Ectodermal cell (in vitro differentiated cells): ENCODE data around the gene SEMA5A. TPM values are rescaled to one million over a fixed set of nuclear protein-coding genes. Genes with fewer than 3 reads are reported as not detected.

Experiments
- H3K27ac ChIP-seq: 2 replicates; pipeline ENCODE4 v1.7.0; 2013; ENCODE audit warnings: mild to moderate bottlenecking, low read depth, low read length; ENCODE audit not compliant: insufficient read depth, poor library complexity, severe bottlenecking
- H3K27me3 ChIP-seq: 2 replicates; pipeline ENCODE4 v1.7.0; 2013; ENCODE audit warnings: mild to moderate bottlenecking, low read length; ENCODE audit not compliant: insufficient read depth, control insufficient read depth, poor library complexity, severe bottlenecking
- H3K36me3 ChIP-seq: one replicate; pipeline ENCODE4 v1.7.0; 2013; ENCODE audit warnings: low read length; ENCODE audit not compliant: control insufficient read depth, insufficient read depth
- H3K4me1 ChIP-seq: one replicate; pipeline ENCODE4 v1.7.0; 2013; ENCODE audit warnings: low read length; ENCODE audit not compliant: control insufficient read depth, insufficient read depth
- H3K4me3 ChIP-seq: 2 replicates; pipeline ENCODE4 v1.7.0; 2013; ENCODE audit warnings: low read depth, low read length, control low read depth; ENCODE audit not compliant: insufficient read depth
- H3K9me3 ChIP-seq: 2 replicates; pipeline ENCODE4 v1.7.0; 2013; ENCODE audit warnings: mild to moderate bottlenecking, low read length, moderate library complexity; ENCODE audit not compliant: control insufficient read depth
- WGBS, 2 experiments: methylation state at CpG; one replicate each; pipeline ENCODE4 v1.1.7; 2013; ENCODE audit warnings: missing lambda C conversion rate in 2 of 2; 5-methylcytosine and 5-hydroxymethylcytosine counted together
- polyA plus RNA-seq, 4 experiments: library from polyadenylated mRNA; stranded (reverse); fragments of 50-300 nt; gene quantifications; one replicate each; pipeline ENCODE4 v1.2.3, GENCODE V29; 2013

The SEMA5A gene
- polyA plus RNA-seq (2013, experiment 1 of 4) = 13.6 TPM
- 10.0 TPM for polyA plus RNA-seq (2013, experiment 2 of 4)
- polyA plus RNA-seq (2013, experiment 3 of 4) = 9.2 TPM
- 10.7 TPM for polyA plus RNA-seq (2013, experiment 4 of 4)

GRCh38 chr5:9545992-9546851, at the start of gene SEMA5A:
TSS of gene SEMA5A (minus strand) at chr5:9546075. CDS start at chr5:9379946, 166,129 bp downstream.
- H3K27me3 ChIP-seq = peaks cover 9% of the 10 kb centered on the region
- WGBS, 2 experiments = 0% methylated on average over 68 to 73 of the region's 84 CpGs
- no peak within 1 kb of the TSS for H3K27ac ChIP-seq

GRCh38 chr5:9594913-9595312, 49.0 kb upstream of the SEMA5A start:
- Histone ChIP-seq H3K27me3 (no peaks in the 10 kb centered on the region), H3K4me1 (peaks cover 15% of the 10 kb centered on the region), H3K27ac (no peak overlapping the region), H3K36me3 (no peaks in the 10 kb centered on the region), H3K4me3 (no peak overlapping the region), H3K9me3 (no peaks in the 10 kb centered on the region)

More at GRCh38 chr5:9545992-9546851, at the start of gene SEMA5A:
- Histone ChIP-seq H3K9me3 (no peaks in the 10 kb centered on the region), H3K4me3 (peak within 1 kb of the TSS; percentile 59), H3K36me3 (no peaks in the 10 kb centered on the region), H3K4me1 (peaks cover 9% of the 10 kb centered on the region)

GRCh38 chr5:9589049-9589835, 43.4 kb upstream of the SEMA5A start:
- Histone ChIP-seq H3K36me3 (no peaks in the 10 kb centered on the region), H3K9me3 (no peaks in the 10 kb centered on the region), H3K4me1 (no peaks in the 10 kb centered on the region), H3K4me3 (no peak overlapping the region), H3K27ac (no peak overlapping the region), H3K27me3 (no peaks in the 10 kb centered on the region)
- 84 to 92% methylated on average over 7 of the region's 7 CpGs for WGBS, 2 experiments

- no peak overlapping the region for H3K4me3 ChIP-seq
- no peaks in the 10 kb centered on the region for H3K4me1 ChIP-seq
- 72 to 82% methylated on average over 6 of the region's 6 CpGs for WGBS, 2 experiments
- H3K27me3 ChIP-seq = no peaks in the 10 kb centered on the region
- no peak overlapping the region for H3K27ac ChIP-seq
- no peaks in the 10 kb centered on the region for H3K36me3 ChIP-seq
- H3K9me3 ChIP-seq = no peaks in the 10 kb centered on the region
Observed at GRCh38 chr5:9588254-9588653, 42.4 kb upstream of the SEMA5A start.

- no peaks in the 10 kb centered on the region for H3K36me3 ChIP-seq
- no peaks in the 10 kb centered on the region for H3K27me3 ChIP-seq
- no peaks in the 10 kb centered on the region for H3K4me1 ChIP-seq
- no peak overlapping the region for H3K27ac ChIP-seq
- no peaks in the 10 kb centered on the region for H3K9me3 ChIP-seq
- H3K4me3 ChIP-seq = no peak overlapping the region
Observed at GRCh38 chr5:9587135-9587534, 41.3 kb upstream of the SEMA5A start.

- Histone ChIP-seq H3K4me1 (no peaks in the 10 kb centered on the region), H3K27ac (no peak overlapping the region), H3K9me3 (no peaks in the 10 kb centered on the region), H3K36me3 (no peaks in the 10 kb centered on the region), H3K27me3 (no peaks in the 10 kb centered on the region), H3K4me3 (no peak overlapping the region)
- 90 to 100% methylated on average over 2 of the region's 2 CpGs for WGBS, 2 experiments
Observed at GRCh38 chr5:9582406-9582805, 36.5 kb upstream of the SEMA5A start.

- H3K27ac ChIP-seq = no peak overlapping the region
- no peaks in the 10 kb centered on the region for H3K9me3 ChIP-seq
- no peaks in the 10 kb centered on the region for H3K36me3 ChIP-seq
- H3K4me3 ChIP-seq = no peak overlapping the region
- 93 to 97% methylated on average over 6 of the region's 6 CpGs for WGBS, 2 experiments
- H3K4me1 ChIP-seq = no peaks in the 10 kb centered on the region
- no peaks in the 10 kb centered on the region for H3K27me3 ChIP-seq
Observed at GRCh38 chr5:9573796-9574195, 27.9 kb upstream of the SEMA5A start.

- 90 to 94% methylated on average over 8 of the region's 8 CpGs for WGBS, 2 experiments
Observed at GRCh38 chr5:9572246-9572645, 26.4 kb upstream of the SEMA5A start.

GRCh38 chr5:9570876-9571275, 25.0 kb upstream of the SEMA5A start:
- no peaks in the 10 kb centered on the region for H3K9me3 ChIP-seq
- no peaks in the 10 kb centered on the region for H3K36me3 ChIP-seq
- no peaks in the 10 kb centered on the region for H3K4me1 ChIP-seq
- H3K27me3 ChIP-seq = no peaks in the 10 kb centered on the region
- H3K27ac ChIP-seq = no peak overlapping the region
- 93 to 96% methylated on average over 5 to 6 of the region's 6 CpGs for WGBS, 2 experiments
- H3K4me3 ChIP-seq = no peak overlapping the region

More at GRCh38 chr5:9572246-9572645, 26.4 kb upstream of the SEMA5A start:
- Histone ChIP-seq H3K4me1 (no peaks in the 10 kb centered on the region), H3K9me3 (no peaks in the 10 kb centered on the region), H3K27ac (no peak overlapping the region), H3K4me3 (no peak overlapping the region), H3K36me3 (no peaks in the 10 kb centered on the region), H3K27me3 (no peaks in the 10 kb centered on the region)

GRCh38 chr5:9567039-9567438, 21.2 kb upstream of the SEMA5A start:
- H3K27ac ChIP-seq = no peak overlapping the region
- H3K27me3 ChIP-seq = no peaks in the 10 kb centered on the region
- no peaks in the 10 kb centered on the region for H3K9me3 ChIP-seq
- H3K4me3 ChIP-seq = no peak overlapping the region
- H3K36me3 ChIP-seq = no peaks in the 10 kb centered on the region
- no peaks in the 10 kb centered on the region for H3K4me1 ChIP-seq
